HEK293 (cell line): ENCODE measurements around the gene UFSP2.

Experiments
- CTCF ChIA-PET: fragments of 350-600 bp; formaldehyde crosslinking; extraction: SDS; loops from one replicate; lab custom pipeline; 2021; ENCODE audit warnings: antibody characterized with exemption; lab: Yijun Ruan, JAX
- POLR2A ChIA-PET: fragments of 300-600 bp; formaldehyde crosslinking; extraction: SDS; loops from one replicate; lab custom pipeline; 2020; ENCODE audit warnings: antibody characterized with exemption, inconsistent platforms; lab: Yijun Ruan, JAX
- H3K27ac ChIP-seq: fragments of 200-500 bp; sonication (Bioruptor generic); 2 replicates; pipeline ENCODE4 v1.5.1; 2014; ENCODE audit warnings: low read depth, low read length, control low read depth, inconsistent platforms; ENCODE audit errors: extremely low read depth
- H3K36me3 ChIP-seq, 2 experiments: fragments of 200-500 bp in 1 of 2; sonication (Bioruptor generic) in 1 of 2; 1 replicate in 1 of 2; 2 replicates in 1 of 2; pipeline ENCODE4 v1.5.1; 2014 to 2017; ENCODE audit warnings: inconsistent platforms in 2 of 2, low read length in 2 of 2; ENCODE audit not compliant: control insufficient read depth in 2 of 2, insufficient read depth in 1 of 2
- H3K4me1 ChIP-seq: fragments of 200-500 bp; sonication (Bioruptor generic); 2 replicates; pipeline ENCODE4 v1.5.1; 2014; ENCODE audit warnings: mild to moderate bottlenecking, low read length, inconsistent platforms; ENCODE audit not compliant: control insufficient read depth, insufficient read depth
- H3K4me3 ChIP-seq: 2 replicates; pipeline ENCODE4 v1.5.1; 2011; ENCODE audit warnings: low read depth, mild to moderate bottlenecking, control low read depth, low read length, moderate library complexity
- H3K9me3 ChIP-seq: fragments of 200-500 bp; sonication (Bioruptor generic); 2 replicates; pipeline ENCODE4 v1.5.1; 2014; ENCODE audit warnings: low read depth, low read length, inconsistent platforms; ENCODE audit not compliant: control insufficient read depth, insufficient read depth
- HOXA7 ChIP-seq: sonication (generic); formaldehyde crosslinking; IDR thresholded peaks from 2 replicates; pipeline ENCODE4 v1.8.1; 2022; ENCODE audit warnings: missing genetic modification reagents, borderline replicate concordance
- IKZF3 ChIP-seq: fragments of 450-650 bp; IDR thresholded peaks from 2 replicates; pipeline ENCODE4 v1.5.0; 2018; ENCODE audit warnings: missing biosample characterization, mild to moderate bottlenecking, missing genetic modification characterization, moderate library complexity
- KLF1 ChIP-seq: fragments of 450-650 bp; formaldehyde crosslinking; IDR thresholded peaks from 2 replicates; pipeline ENCODE4 v1.5.1; 2016; ENCODE audit warnings: missing biosample characterization, missing genetic modification characterization
- PRDM1 ChIP-seq: fragments of 450-650 bp; formaldehyde crosslinking; IDR thresholded peaks from 2 replicates; pipeline ENCODE4; 2016; ENCODE audit warnings: missing biosample characterization, missing genetic modification characterization
- RBAK ChIP-seq: fragments of 450-650 bp; formaldehyde crosslinking; IDR thresholded peaks from 2 replicates; pipeline ENCODE4 v1.5.1; 2016; ENCODE audit warnings: missing biosample characterization, missing genetic modification characterization
- SCRT1 ChIP-seq: fragments of 450-650 bp; formaldehyde crosslinking; IDR thresholded peaks from 2 replicates; pipeline ENCODE4 v1.5.1; 2016; ENCODE audit warnings: missing biosample characterization, missing genetic modification characterization, borderline replicate concordance
- ZBTB17 ChIP-seq: fragments of 450-650 bp; formaldehyde crosslinking; IDR thresholded peaks from 2 replicates; pipeline ENCODE4 v1.5.1; 2016; ENCODE audit warnings: missing biosample characterization, missing genetic modification characterization
- ZFP3 ChIP-seq: fragments of 450-650 bp; formaldehyde crosslinking; IDR thresholded peaks from 2 replicates; pipeline ENCODE4 v1.5.1; 2016; ENCODE audit warnings: low read depth, missing biosample characterization, missing genetic modification characterization
- ZNF184 ChIP-seq: fragments of 450-650 bp; IDR thresholded peaks from 2 replicates; pipeline ENCODE4 v1.5.1; 2018; ENCODE audit warnings: missing biosample characterization, mild to moderate bottlenecking, missing genetic modification characterization
- ZNF239 ChIP-seq: fragments of 450-650 bp; formaldehyde crosslinking; IDR thresholded peaks from 2 replicates; pipeline ENCODE4 v1.5.1; 2016; ENCODE audit warnings: missing biosample characterization, missing genetic modification characterization
- ZNF423 ChIP-seq: fragments of 450-650 bp; formaldehyde crosslinking; IDR thresholded peaks from 2 replicates; pipeline ENCODE4 v1.5.1; 2016; ENCODE audit warnings: missing biosample characterization, missing genetic modification characterization
- ZNF426 ChIP-seq: fragments of 450-650 bp; formaldehyde crosslinking; IDR thresholded peaks from 2 replicates; pipeline ENCODE4 v1.5.1; 2017; ENCODE audit warnings: missing biosample characterization, missing genetic modification characterization, mild to moderate bottlenecking, inconsistent platforms, moderate library complexity
- ZNF548 ChIP-seq: fragments of 450-650 bp; formaldehyde crosslinking; IDR thresholded peaks from 2 replicates; pipeline ENCODE4 v1.5.1; 2016; ENCODE audit warnings: missing biosample characterization, missing genetic modification characterization
- ZXDB ChIP-seq: fragments of 450-650 bp; formaldehyde crosslinking; IDR thresholded peaks from 2 replicates; pipeline ENCODE4 v1.5.1; 2016; ENCODE audit warnings: missing biosample characterization, missing genetic modification characterization
- TF ChIP-seq, protein P1 (sequence below): fragments of 450-650 bp; formaldehyde crosslinking; IDR thresholded peaks from 2 replicates; pipeline ENCODE4 v1.5.1; 2016; ENCODE audit warnings: missing biosample characterization, missing genetic modification characterization
- TF ChIP-seq, protein P2 (sequence below): fragments of 450-650 bp; formaldehyde crosslinking; IDR thresholded peaks from 2 replicates; pipeline ENCODE4 v1.5.1; 2016; ENCODE audit warnings: missing biosample characterization, missing genetic modification characterization
- TF ChIP-seq, protein P3 (sequence below): fragments of 450-650 bp; formaldehyde crosslinking; IDR thresholded peaks from 2 replicates; pipeline ENCODE4 v1.5.1; 2016; ENCODE audit warnings: missing biosample characterization, missing genetic modification characterization

UFSP2 gene

DNA sequence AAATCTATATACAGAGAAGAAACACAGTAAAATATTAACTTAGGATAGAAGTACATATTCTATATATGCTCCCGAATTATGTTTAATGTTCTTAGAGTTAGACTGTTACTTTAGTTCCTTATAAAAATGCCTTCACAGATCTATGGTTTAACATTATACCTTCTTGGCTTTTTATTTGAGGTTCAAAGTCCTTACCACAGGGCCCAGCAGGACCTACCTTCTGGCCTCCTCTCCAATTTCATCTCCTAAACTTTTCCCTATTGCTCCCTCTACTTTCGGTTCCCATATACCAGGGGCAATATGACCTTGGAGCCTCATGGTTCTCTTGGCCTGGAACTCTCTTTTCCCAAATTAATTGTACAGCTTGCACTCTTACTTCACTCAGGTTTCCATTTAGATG lies 17.3 kb downstream of the UFSP2 start:
- TF ChIP-seq, protein P1, sequence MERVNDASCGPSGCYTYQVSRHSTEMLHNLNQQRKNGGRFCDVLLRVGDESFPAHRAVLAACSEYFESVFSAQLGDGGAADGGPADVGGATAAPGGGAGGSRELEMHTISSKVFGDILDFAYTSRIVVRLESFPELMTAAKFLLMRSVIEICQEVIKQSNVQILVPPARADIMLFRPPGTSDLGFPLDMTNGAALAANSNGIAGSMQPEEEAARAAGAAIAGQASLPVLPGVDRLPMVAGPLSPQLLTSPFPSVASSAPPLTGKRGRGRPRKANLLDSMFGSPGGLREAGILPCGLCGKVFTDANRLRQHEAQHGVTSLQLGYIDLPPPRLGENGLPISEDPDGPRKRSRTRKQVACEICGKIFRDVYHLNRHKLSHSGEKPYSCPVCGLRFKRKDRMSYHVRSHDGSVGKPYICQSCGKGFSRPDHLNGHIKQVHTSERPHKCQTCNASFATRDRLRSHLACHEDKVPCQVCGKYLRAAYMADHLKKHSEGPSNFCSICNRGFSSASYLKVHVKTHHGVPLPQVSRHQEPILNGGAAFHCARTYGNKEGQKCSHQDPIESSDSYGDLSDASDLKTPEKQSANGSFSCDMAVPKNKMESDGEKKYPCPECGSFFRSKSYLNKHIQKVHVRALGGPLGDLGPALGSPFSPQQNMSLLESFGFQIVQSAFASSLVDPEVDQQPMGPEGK = no peak
- TF ChIP-seq, protein P2, sequence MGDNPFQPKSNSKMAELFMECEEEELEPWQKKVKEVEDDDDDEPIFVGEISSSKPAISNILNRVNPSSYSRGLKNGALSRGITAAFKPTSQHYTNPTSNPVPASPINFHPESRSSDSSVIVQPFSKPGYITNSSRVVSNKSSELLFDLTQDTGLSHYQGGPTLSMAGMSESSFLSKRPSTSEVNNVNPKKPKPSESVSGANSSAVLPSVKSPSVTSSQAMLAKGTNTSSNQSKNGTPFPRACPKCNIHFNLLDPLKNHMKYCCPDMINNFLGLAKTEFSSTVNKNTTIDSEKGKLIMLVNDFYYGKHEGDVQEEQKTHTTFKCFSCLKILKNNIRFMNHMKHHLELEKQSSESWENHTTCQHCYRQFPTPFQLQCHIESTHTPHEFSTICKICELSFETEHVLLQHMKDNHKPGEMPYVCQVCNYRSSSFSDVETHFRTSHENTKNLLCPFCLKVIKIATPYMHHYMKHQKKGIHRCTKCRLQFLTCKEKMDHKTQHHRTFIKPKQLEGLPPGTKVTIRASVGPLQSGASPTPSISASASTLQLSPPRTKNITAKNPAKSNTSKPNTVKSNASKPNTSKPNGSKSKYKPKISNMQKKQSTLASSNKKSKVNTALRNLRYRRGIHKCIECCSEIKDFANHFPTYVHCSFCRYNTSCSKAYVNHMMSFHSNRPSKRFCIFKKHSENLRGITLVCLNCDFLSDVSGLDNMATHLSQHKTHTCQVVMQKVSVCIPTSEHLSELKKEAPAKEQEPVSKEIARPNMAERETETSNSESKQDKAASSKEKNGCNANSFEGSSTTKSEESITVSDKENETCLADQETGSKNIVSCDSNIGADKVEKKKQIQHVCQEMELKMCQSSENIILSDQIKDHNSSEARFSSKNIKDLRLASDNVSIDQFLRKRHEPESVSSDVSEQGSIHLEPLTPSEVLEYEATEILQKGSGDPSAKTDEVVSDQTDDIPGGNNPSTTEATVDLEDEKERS (tag by site-specific recombination) = no peak
- TF ChIP-seq ZXDB (tag by site-specific recombination) (no peak), SCRT1 (no peak), ZFP3 (tag by site-specific recombination) (no peak), ZNF423 (no peak), IKZF3 (tag by site-specific recombination) (no peak), ZNF184 (tag by site-specific recombination) (no peak), KLF1 (tag by site-specific recombination) (no peak)
- TF ChIP-seq, protein P3, sequence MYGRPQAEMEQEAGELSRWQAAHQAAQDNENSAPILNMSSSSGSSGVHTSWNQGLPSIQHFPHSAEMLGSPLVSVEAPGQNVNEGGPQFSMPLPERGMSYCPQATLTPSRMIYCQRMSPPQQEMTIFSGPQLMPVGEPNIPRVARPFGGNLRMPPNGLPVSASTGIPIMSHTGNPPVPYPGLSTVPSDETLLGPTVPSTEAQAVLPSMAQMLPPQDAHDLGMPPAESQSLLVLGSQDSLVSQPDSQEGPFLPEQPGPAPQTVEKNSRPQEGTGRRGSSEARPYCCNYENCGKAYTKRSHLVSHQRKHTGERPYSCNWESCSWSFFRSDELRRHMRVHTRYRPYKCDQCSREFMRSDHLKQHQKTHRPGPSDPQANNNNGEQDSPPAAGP = no peak
- H3K27ac ChIP-seq = no peak overlapping the region
- H3K4me3 ChIP-seq = no peak overlapping the region
- ChIA-PET CTCF (no interaction called here), POLR2A (no interaction called here)
- no peaks in the 10 kb centered on the region for H3K4me1 ChIP-seq
- H3K9me3 ChIP-seq = no peaks in the 10 kb centered on the region
- peaks cover 15 to 45% of the 10 kb centered on the region in 2 experiments for H3K36me3 ChIP-seq

DNA sequence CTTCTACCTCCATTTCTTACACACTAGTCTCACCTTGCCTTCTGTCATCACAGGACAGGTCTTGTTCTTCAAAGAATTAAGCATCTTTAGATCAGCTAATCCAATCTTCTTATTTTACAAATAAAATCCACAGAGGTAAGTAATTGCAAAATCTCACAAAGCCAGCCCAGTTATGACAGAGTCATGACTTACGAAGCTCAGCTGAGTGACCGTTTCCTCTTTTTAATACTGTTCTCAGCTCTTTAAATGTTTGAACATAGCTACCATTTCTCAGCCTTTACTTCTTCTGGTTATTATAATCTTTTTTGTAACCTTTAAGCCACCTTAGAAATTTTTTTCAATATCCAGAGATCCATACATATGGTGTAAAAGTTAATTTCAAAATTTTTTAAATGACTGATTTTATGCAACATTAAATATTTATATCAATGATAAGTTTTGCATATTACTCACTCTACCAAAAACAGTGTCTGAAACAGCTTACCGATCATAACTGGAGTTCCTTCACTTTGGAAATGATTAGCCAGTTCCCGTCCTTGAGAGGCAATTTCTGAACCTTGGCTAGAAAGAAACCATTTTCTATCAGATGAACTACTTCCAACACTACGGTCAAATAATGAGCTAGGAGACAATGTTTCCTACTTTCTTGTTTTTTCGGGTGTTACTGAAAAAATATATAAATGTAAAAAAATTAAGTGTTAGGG lies 20.3 kb downstream of the UFSP2 start:
- Histone ChIP-seq H3K4me1 (no peaks in the 10 kb centered on the region), H3K9me3 (no peaks in the 10 kb centered on the region), H3K27ac (no peak overlapping the region), H3K36me3 (peaks cover 15 to 49% of the 10 kb centered on the region in 2 experiments), H3K4me3 (no peak overlapping the region)
- TF ChIP-seq ZNF548 (tag by site-specific recombination) (no peak), ZNF239 (tag by site-specific recombination) (no peak), RBAK (tag by site-specific recombination) (no peak), IKZF3 (tag by site-specific recombination) (no peak), PRDM1 (tag by site-specific recombination) (no peak), HOXA7 (CRISPR knock-in tag) (no peak), ZBTB17 (tag by site-specific recombination) (no peak), ZNF426 (tag by site-specific recombination) (no peak)
- ChIA-PET POLR2A (no interaction called here), CTCF (no interaction called here)
